Bronchial smooth muscle cell (primary cell): ENCODE data around the gene B3GNT9. TPM values are rescaled to one million over a fixed set of nuclear protein-coding genes. Genes with fewer than 3 reads are reported as not detected.

Source experiments
- total RNA-seq: library from RNA; depleted of rRNA; stranded (reverse); fragments of >200 nt; gene quantifications from 2 replicates; pipeline ENCODE4 v1.2.1, GENCODE V29; 2014

B3GNT9 gene
- 30.4 and 30.6 TPM in 2 replicates for total RNA-seq

GRCh38 chr16:67150833-67151396 lies at the start of gene B3GNT9:
Gene B3GNT9, minus strand, starts transcription at chr16:67150998. Its CDS starts 513 bp downstream, at chr16:67150485.

DNA sequence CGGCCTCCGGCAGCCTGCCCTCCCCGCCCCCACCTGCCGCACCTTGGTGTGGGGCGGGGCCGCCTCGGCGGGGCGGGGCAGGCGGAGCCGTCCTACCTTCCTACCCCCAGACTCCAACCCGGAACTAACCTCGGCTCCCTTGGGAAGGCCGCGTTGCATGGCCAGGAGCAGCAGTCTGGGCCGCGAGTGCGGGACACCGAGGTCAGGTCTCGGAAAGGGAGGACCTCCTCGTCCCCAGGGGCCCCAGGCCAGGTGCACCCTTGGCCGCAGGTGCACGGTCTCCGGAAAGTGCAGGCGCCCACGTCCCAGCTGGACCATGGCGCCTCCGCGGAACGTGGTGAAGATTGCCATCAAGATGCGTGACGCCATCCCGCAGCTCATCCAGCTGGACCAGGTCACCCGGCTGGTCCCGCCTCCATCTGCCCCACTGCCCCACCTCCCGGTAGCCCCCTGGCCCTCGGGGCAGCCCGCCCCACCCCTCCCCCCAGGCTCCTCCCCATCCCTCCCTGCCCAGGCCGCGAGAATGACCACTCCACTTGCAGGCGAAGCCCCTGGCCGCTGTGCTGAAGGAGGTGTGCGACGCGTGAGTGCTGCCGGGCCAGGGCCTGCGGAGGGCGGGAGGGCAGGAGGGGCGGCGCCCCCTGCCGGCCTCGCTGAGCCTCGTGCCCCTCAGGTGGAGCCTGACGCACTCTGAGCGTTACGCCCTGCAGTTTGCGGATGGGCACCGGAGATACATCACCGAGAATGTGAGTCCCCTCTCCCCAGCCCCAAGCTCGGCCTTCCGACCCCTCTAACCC lies 48.4 kb upstream of the B3GNT9 start, which contains the start of gene ELMO3:
ELMO3 (plus strand) TSS at position 121 of the 797 bp plus-strand sequence; CDS start at position 317, 196 bp downstream.

DNA sequence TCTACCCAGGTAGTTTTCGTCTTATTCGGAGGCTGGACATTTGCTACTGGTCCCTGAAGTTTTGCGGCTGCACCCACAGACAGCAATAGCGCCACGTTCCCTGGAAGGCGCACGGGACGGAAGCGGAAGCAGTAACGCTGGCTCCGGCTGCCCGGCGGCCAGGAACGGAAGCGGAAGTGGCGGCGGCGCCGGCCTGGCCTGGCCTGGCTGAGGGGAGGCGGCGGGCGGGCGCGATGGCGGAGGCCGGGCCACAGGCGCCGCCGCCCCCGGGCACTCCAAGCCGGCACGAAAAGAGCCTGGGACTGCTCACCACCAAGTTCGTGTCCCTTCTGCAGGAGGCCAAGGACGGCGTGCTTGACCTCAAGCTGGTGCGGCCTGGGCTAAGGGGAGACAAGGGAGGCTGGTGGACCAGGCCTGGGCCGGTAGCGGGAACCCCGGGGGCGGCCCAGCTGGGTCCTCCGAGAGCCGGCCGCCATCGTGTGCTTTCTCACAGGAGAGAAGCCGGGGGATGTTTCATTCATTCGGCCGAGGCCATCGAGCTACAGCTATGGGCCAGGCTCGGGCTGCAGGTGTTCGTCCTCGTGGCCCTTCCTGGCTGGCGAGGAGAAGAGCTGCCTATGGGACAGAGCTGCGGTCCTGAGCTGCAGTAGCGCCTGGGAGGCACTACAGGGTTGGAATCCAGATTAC lies 41.3 kb upstream of the B3GNT9 start, which contains the start of gene E2F4:
E2F4 (plus strand) TSS at position 161 of the 687 bp plus-strand sequence; CDS start at position 234, 73 bp downstream.

DNA sequence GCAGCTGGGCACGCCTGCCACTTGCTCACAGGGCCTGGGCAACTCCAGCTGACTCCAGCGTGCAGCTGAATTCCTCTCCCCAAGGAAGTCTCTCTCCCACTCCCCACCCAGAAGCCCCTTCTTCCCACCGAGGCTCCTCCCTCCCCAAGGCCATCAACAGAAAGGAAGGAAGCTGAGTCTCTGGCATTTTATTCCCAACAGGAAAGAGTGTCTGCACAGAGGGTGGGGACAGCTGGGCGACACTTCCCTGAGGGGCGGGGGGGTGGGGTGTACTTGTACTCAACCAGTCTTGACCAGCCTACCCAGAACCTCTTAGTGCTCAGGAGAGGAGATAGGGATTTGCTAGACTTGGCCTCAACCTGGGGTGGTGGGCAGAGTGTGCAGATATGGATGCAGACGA lies 39.2 kb upstream of the B3GNT9 start, which contains the start of gene EXOC3L1:
EXOC3L1 (minus strand) TSS at position 96 of the 400 bp plus-strand sequence. CDS start 460 bp downstream, outside the sequence.

GRCh38 chr16:67183627-67184452 lies 33.0 kb upstream of the B3GNT9 start, which contains the start of gene MATCAP1:
Gene MATCAP1, minus strand, starts transcription at chr16:67183963. Its CDS starts 3,353 bp downstream, at chr16:67180610.

GRCh38 chr16:67170168-67170948 lies 19.6 kb upstream of the B3GNT9 start, which contains the start of gene NOL3:
Gene NOL3, plus strand, starts transcription at chr16:67170538.

DNA sequence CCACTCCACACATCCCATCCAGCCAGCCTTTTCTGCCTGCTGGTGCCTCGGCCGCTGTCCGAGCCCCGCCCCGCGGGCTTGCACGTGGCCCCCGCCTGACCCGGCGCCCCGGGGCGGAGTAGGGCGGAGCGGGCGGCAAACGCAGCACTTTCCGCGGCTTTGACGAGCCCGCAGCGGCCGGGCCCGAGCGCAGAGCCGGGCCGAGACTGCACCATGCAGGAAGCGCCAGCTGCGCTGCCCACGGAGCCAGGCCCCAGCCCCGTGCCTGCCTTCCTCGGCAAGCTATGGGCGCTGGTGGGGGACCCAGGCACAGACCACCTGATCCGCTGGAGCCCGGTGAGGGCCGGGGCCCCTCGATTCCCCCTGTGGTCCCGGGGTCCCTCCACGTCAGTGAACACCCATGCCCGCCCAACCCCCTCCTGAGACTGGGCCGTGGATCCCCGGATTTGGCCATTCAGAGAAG lies 13.8 kb upstream of the B3GNT9 start, which contains the start of gene HSF4:
HSF4 (plus strand) TSS at position 147 of the 463 bp plus-strand sequence; CDS start at position 214, 67 bp downstream.

GRCh38 chr16:67109407-67110135 lies 41.2 kb downstream of the B3GNT9 start, which contains the start of gene PHAF1:
Gene PHAF1, plus strand, starts transcription at chr16:67109941. Its CDS starts 235 bp downstream, at chr16:67110176.

Other genes starting within 250 kb of the B3GNT9 start
- not detected in 2 replicates for gene CDH16, start 232.1 kb downstream of the B3GNT9 start, total RNA-seq
- gene RRAD, start 225.5 kb downstream of the B3GNT9 start, total RNA-seq, result 9.8 and 11.7 TPM in 2 replicates
- gene CIAO2B, start 216.6 kb downstream of the B3GNT9 start, total RNA-seq, result 154 and 205 TPM in 2 replicates
- gene CES2, start 215.5 kb downstream of the B3GNT9 start, total RNA-seq, result 20.6 and 29.0 TPM in 2 replicates
- 0.17 and 0.95 TPM in 2 replicates for gene CES3, start 189.7 kb downstream of the B3GNT9 start, total RNA-seq
- gene CES4A, start 162.4 kb downstream of the B3GNT9 start, total RNA-seq, result 1.1 and 3.3 TPM in 2 replicates
- 49.2 and 80.2 TPM in 2 replicates for gene CBFB, start 121.8 kb downstream of the B3GNT9 start, total RNA-seq
- 10.9 and 12.3 TPM in 2 replicates for gene PHAF1, start 41.1 kb downstream of the B3GNT9 start, total RNA-seq
- 22.2 and 24.0 TPM in 2 replicates for gene TRADD, start 8.9 kb upstream of the B3GNT9 start, total RNA-seq
- 13.1 and 14.2 TPM in 2 replicates for gene FBXL8, start 9.0 kb upstream of the B3GNT9 start, total RNA-seq
- gene HSF4, start 13.7 kb upstream of the B3GNT9 start, total RNA-seq, result 29.5 and 58.1 TPM in 2 replicates
- gene NOL3, start 19.5 kb upstream of the B3GNT9 start, total RNA-seq, result 18.1 and 36.8 TPM in 2 replicates
- gene MATCAP1, start 33.0 kb upstream of the B3GNT9 start, total RNA-seq, result 27.7 and 30.4 TPM in 2 replicates
- 0.16 and 0.34 TPM in 2 replicates for gene EXOC3L1, start 39.1 kb upstream of the B3GNT9 start, total RNA-seq
- gene E2F4, start 41.2 kb upstream of the B3GNT9 start, total RNA-seq, result 29.0 and 42.0 TPM in 2 replicates
- 0.26 and 0.32 TPM in 2 replicates for gene ELMO3, start 48.1 kb upstream of the B3GNT9 start, total RNA-seq
- gene TMEM208, start 76.1 kb upstream of the B3GNT9 start, total RNA-seq, result 35.1 and 36.9 TPM in 2 replicates
- 4.9 and 8.2 TPM in 2 replicates for gene FHOD1, start 96.5 kb upstream of the B3GNT9 start, total RNA-seq
- 1.1 and 2.2 TPM in 2 replicates for gene SLC9A5, start 98.0 kb upstream of the B3GNT9 start, total RNA-seq
- gene PLEKHG4, start 128.5 kb upstream of the B3GNT9 start, total RNA-seq, result 11.2 and 34.4 TPM in 2 replicates
- gene KCTD19, start 175.7 kb upstream of the B3GNT9 start, total RNA-seq, result not detected in 2 replicates
- gene LRRC36, start 175.8 kb upstream of the B3GNT9 start, total RNA-seq, result 0.32 TPM in 1 of 2 replicates, not detected in the other
- 2.0 and 8.4 TPM in 2 replicates for gene TPPP3, start 242.5 kb upstream of the B3GNT9 start, total RNA-seq